Adrenal gland (tissue), 5 donors: ENCODE data around the gene CEP250.

Source experiments
- CTCF ChIP-seq, 6 experiments: fragments of 450-650 bp in 4 of 6; fragments of 200-600 bp in 2 of 6; sonication (generic) in 1 of 6; IDR thresholded peaks; 1 replicate in 5 of 6; 2 replicates in 1 of 6; pipeline versions ENCODE4 v1.5.1 to v1.8.0; 2016 to 2021; ENCODE audit warnings: antibody characterized with exemption in 6 of 6, mild to moderate bottlenecking in 2 of 6, moderate library complexity in 1 of 6
- POLR2A ChIP-seq, 2 donors: fragments of 450-650 bp; IDR thresholded peaks; one replicate each; pipeline ENCODE4 v1.6.1; 2017; ENCODE audit warnings: antibody characterized with exemption in 2 of 2, mild to moderate bottlenecking in 2 of 2, moderate library complexity in 1 of 2
- donor health status: DM: no; HTN: no; CAD: no.

- TF ChIP-seq CTCF (IDR thresholded peaks at IDR 0.05) (no peak), POLR2A (IDR thresholded peaks at IDR 0.05) (no peak)
These were observed 17.8 kb upstream of the CEP250 start for GRCh38 chr20:35437599-35437998.
